ENCODE measurements around the gene ITIH1.

ITIH1 gene

DNA sequence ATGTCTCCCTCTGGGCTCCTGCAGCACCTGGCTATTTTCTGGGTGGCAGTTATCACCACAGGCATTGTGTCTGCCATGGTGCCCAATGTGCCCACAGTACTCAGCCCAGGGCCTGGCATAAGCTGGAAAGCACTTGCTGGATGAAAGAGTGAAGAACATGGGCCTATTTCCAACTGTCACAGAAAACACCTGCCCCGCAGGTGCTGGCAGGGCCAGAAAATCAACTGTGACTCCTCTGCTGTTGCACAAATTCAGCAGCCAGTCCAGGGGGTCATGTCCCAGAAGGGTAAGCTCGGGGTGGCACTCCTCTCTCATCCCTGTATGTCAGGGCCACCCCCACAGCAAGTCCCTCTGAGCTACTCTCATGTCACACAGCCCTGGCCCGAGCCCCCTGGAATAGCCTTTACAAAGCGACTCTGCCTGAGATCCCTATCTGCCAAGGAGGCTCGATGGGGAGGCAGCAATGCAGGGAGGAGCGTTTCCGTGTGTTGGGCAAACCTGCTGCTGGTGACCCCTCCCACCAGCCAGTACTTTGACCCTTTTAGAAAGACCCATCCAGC lies 34.1 kb downstream of the ITIH1 start:
- TF ChIP-seq, protein P1, sequence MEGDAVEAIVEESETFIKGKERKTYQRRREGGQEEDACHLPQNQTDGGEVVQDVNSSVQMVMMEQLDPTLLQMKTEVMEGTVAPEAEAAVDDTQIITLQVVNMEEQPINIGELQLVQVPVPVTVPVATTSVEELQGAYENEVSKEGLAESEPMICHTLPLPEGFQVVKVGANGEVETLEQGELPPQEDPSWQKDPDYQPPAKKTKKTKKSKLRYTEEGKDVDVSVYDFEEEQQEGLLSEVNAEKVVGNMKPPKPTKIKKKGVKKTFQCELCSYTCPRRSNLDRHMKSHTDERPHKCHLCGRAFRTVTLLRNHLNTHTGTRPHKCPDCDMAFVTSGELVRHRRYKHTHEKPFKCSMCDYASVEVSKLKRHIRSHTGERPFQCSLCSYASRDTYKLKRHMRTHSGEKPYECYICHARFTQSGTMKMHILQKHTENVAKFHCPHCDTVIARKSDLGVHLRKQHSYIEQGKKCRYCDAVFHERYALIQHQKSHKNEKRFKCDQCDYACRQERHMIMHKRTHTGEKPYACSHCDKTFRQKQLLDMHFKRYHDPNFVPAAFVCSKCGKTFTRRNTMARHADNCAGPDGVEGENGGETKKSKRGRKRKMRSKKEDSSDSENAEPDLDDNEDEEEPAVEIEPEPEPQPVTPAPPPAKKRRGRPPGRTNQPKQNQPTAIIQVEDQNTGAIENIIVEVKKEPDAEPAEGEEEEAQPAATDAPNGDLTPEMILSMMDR (IDR thresholded peaks at IDR 0.05; ENCODE audit: extremely low read depth, missing control alignments) = no peak
- no peak for DNase-seq (ENCODE audit: low spot score)

DNA sequence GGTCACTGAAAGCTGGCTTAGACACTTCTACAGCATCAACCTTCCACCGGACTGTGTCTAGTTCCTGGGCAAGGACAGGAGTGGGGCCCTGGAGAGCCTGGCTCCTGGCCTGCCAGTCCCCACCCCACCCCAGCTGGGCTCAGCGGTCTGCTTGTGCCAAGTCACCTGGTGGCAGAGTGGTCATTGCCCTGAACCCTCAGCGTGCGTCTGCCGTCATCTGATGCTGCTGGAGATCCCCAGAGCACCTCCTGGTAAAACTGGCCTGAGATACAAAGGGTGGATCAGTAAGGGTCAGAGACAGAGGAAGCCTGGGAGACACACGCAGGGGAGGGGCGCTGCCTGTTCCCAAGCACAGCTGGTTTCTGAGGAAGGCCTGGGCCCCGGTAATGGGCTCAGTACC lies 36.4 kb downstream of the ITIH1 start:
- no peak for DNase-seq (ENCODE audit: low spot score)
- TF ChIP-seq, protein P1 (IDR thresholded peaks at IDR 0.05; ENCODE audit: extremely low read depth, missing control alignments) = no peak

DNA sequence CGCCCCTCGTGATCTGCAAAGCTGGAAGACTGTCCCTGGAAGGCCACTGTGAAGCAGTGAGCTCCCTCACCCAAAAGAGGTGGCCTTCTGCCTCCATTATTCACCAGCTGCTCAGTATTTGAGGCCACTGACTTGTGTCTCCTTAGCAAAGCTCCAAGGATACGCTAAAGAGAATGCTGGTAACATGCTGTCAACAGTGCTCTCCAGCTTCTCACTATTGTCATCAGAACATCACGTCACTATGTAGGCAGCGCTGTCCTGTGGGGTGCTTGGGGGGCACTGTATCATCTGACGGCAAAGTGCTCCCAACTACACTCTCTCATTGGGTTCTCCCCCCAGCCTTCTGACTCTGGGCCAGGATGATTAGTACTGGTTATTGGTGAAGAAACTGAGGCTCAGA lies 38.8 kb downstream of the ITIH1 start:
- DNase-seq (ENCODE audit: low spot score) = no peak
- TF ChIP-seq, protein P1 (IDR thresholded peaks at IDR 0.05; ENCODE audit: extremely low read depth, missing control alignments) = no peak

DNA sequence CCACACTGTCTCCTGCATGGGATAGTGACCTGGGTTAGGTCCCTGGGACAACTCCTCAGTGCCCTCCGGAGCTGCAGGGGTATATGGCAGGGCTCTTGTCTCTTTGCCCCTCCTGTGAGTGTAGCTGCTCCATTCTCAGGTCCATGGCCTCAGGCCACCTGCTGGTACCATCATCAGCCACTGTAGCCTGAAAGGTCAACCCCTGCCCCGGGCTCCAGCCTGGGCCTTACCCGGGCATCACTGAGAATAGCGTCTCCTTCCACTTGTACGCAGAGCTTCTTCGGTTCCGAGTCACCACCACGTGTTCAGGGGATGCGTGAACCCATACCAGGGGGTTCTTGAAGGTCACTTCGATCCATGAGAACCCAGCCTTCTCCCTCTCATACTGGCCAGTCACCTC lies 39.3 kb downstream of the ITIH1 start:
- TF ChIP-seq, protein P1 (IDR thresholded peaks at IDR 0.05; ENCODE audit: extremely low read depth, missing control alignments) = no peak
- no peak for DNase-seq (ENCODE audit: low spot score)

DNA sequence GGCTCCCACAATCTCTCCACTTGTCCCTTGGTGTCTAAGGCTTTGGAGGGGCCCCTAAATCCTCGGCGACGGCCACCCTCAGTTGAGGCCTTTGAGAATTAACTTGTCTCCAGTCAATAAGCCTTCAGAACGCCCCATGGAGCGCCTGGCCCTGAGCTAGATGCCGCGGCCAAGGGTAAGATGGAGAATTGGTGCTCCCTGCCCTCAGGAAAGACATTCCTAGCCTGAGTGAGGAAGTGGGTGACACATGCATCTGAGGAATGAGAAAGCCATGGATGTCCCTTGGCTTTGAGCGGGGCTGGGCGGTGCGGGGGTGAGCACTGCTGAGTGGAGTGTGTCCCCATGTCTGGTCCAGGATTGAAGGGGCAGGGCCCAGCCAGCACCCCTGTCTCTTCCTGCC lies 39.8 kb downstream of the ITIH1 start:
- no peak for DNase-seq (ENCODE audit: low spot score)
- TF ChIP-seq, protein P1 (IDR thresholded peaks at IDR 0.05; ENCODE audit: extremely low read depth, missing control alignments) = no peak

DNA sequence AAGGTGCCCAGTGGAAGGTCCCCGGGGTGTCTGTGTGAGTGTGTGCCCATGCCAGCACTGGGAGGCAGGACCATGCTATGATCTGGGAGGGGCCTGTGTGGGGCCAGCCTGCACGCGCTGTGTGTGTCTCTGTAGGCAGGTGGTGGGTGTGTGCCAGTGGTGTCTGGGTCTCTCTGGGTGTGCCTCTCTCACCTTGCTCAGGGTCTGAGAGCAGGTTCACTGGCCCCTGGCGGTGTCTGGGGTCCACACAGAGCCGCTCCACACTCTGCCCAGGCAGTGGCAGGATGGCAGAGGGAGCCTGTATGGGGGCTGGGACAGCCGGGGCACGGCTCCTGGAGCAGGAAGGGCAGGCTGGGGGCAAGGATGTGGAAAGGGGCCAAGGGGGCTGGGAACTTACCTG lies 40.5 kb downstream of the ITIH1 start:
- no peak for DNase-seq (ENCODE audit: low spot score)
- TF ChIP-seq, protein P1 (IDR thresholded peaks at IDR 0.05; ENCODE audit: extremely low read depth, missing control alignments) = no peak

DNA sequence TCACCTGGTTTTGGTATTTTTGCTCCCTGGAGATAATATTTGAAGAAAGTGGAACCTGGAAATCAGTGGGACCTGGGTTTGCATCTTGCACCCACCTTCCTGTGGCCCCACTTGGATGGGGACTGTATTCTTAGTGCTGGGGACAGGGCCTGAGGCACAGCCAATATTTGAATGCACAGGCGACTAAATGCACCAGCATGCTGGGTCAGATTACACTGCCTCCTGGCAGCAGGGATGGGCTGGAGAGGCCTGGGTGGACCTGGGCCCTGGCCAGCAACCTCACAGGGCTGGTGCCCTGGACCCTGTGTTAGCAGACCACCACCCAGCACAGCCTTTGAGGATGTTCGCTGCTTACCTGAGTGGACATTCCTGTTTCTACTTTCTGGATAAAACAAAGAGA lies 42.5 kb downstream of the ITIH1 start:
- DNase-seq (ENCODE audit: low spot score) = no peak

More for the DNA sequence above, 42.5 kb downstream of the ITIH1 start:
- TF ChIP-seq, protein P1 (IDR thresholded peaks at IDR 0.05; ENCODE audit: extremely low read depth, missing control alignments) = no peak
